NCI-H510A (cell line): ENCODE results near the gene PRKG1.
"Not testable (repeated sequence)": the region's sequence is repeated elsewhere in the genome, so short reads cannot be mapped to it uniquely, and the experiment has no call there.

ENCODE experiments used
- DNase-seq: peaks from one replicate; lab custom pipeline; 2025; lab: John Stamatoyannopoulos, UW

The PRKG1 gene

GRCh38 chr10:51270936-51271530 lies 196.7 kb downstream of the PRKG1 start:
- no peak for DNase-seq

- not testable (repeated sequence) for DNase-seq
Observed at GRCh38 chr10:51272099-51272498, 197.8 kb downstream of the PRKG1 start.

GRCh38 chr10:51272555-51272954 lies 198.3 kb downstream of the PRKG1 start:
- no peak for DNase-seq

GRCh38 chr10:51273574-51273973 lies 199.3 kb downstream of the PRKG1 start:
- no peak for DNase-seq

- DNase-seq: not testable (repeated sequence)
Observed at GRCh38 chr10:51276097-51276496, 201.8 kb downstream of the PRKG1 start.

GRCh38 chr10:51281387-51281786 lies 207.1 kb downstream of the PRKG1 start:
- DNase-seq: not testable (repeated sequence)

GRCh38 chr10:51285601-51286000 lies 211.3 kb downstream of the PRKG1 start:
- DNase-seq: no peak

- no peak for DNase-seq
Observed at GRCh38 chr10:51288511-51288910, 214.2 kb downstream of the PRKG1 start.

GRCh38 chr10:51289519-51289918 lies 215.2 kb downstream of the PRKG1 start:
- DNase-seq: no peak

- no peak for DNase-seq
Observed at GRCh38 chr10:51291961-51292360, 217.7 kb downstream of the PRKG1 start.

GRCh38 chr10:51297438-51297837 lies 223.2 kb downstream of the PRKG1 start:
- no peak for DNase-seq

GRCh38 chr10:51300617-51301304 lies 226.5 kb downstream of the PRKG1 start:
- DNase-seq: no peak

GRCh38 chr10:51301644-51302043 lies 227.4 kb downstream of the PRKG1 start:
- DNase-seq: no peak

- no peak for DNase-seq
Observed at GRCh38 chr10:51302316-51302715, 228.0 kb downstream of the PRKG1 start.

GRCh38 chr10:51308116-51308515 lies 233.8 kb downstream of the PRKG1 start:
- DNase-seq: no peak

- no peak for DNase-seq
Observed at GRCh38 chr10:51311228-51311627, 236.9 kb downstream of the PRKG1 start.

- no peak for DNase-seq
Observed at GRCh38 chr10:51312817-51313216, 238.5 kb downstream of the PRKG1 start.

GRCh38 chr10:51313251-51313650 lies 239.0 kb downstream of the PRKG1 start:
- DNase-seq: no peak

GRCh38 chr10:51313773-51314478 lies 239.6 kb downstream of the PRKG1 start:
- DNase-seq: no peak

- DNase-seq: no peak
Observed at GRCh38 chr10:51314481-51314880, 240.2 kb downstream of the PRKG1 start.

GRCh38 chr10:51318399-51319172 lies 244.3 kb downstream of the PRKG1 start:
- DNase-seq: no peak

- no peak for DNase-seq
Observed at GRCh38 chr10:51319173-51319435, 244.8 kb downstream of the PRKG1 start.

- DNase-seq: no peak
Observed at GRCh38 chr10:51321300-51321699, 247.0 kb downstream of the PRKG1 start.
